Right cardiac atrium (tissue), 5 donors: Measurements from ENCODE around the gene HK1. TPM values are rescaled to one million over a fixed set of nuclear protein-coding genes. Genes with fewer than 3 reads are reported as not detected.
"Not testable (repeated sequence)": the region's sequence is repeated elsewhere in the genome, so short reads cannot be mapped to it uniquely, and the experiment has no call there.

Experiments used
- ATAC-seq, 2 donors: fragments of 200-7000 bp; cut with Tn5 transposase; one replicate each; pipeline versions ENCODE4 v1.8.0 to v1.9.1; 2020; ENCODE audit warnings: moderate library complexity in 2 of 2, mild to moderate bottlenecking in 1 of 2
- DNase-seq, 3 donors: peaks; one replicate each; pipeline ENCODE4 v3.0.0-alpha.2; 2020
- H3K27ac ChIP-seq: one replicate; pipeline ENCODE4 v1.5.1; 2013; ENCODE audit warnings: mild to moderate bottlenecking, low read length, control low read depth, moderate library complexity
- H3K27me3 ChIP-seq: one replicate; pipeline ENCODE4 v1.6.1; 2013; ENCODE audit not compliant: control insufficient read depth, insufficient read depth
- H3K4me1 ChIP-seq: one replicate; pipeline ENCODE4 v1.6.1; 2013; ENCODE audit warnings: low read length; ENCODE audit not compliant: control insufficient read depth, insufficient read depth
- H3K4me3 ChIP-seq: one replicate; pipeline ENCODE4 v1.5.1; 2013; ENCODE audit warnings: low read length, control low read depth
- H3K9me3 ChIP-seq: one replicate; pipeline ENCODE4 v1.6.1; 2013; ENCODE audit warnings: low read length; ENCODE audit not compliant: control insufficient read depth
- WGBS: extraction: QIAGEN DNeasy Blood & Tissue Kit; methylation state at CpG from one replicate; pipeline ENCODE4 v1.1.7; 2013; 5-methylcytosine and 5-hydroxymethylcytosine counted together
- intact Hi-C, 4 donors: fragments of 100-400 bp; cut with DNase I; formaldehyde crosslinking; loops; one replicate each; pipeline versions ENCODE4 v1.11.0 to v1.14.0; 2022 to 2023
- polyA plus RNA-seq: library from polyadenylated mRNA; stranded (reverse); fragments of 200-250 nt; gene quantifications from one replicate; pipeline ENCODE4 v1.2.3, GENCODE V29; 2013
- total RNA-seq, 4 donors: library from RNA; stranded (reverse); fragmentation: NEBNext Ultra II Directional; extraction: Animal tissue kit (Norgen Biotek cat#: 25700); gene quantifications; one replicate each; pipeline ENCODE4 v1.2.1, GENCODE V29; 2021
- donor health status: healthy with polysubstance abuse.
- donor health status: DM: no; HTN: yes; CAD: no.
- donor health status: DM: no; HTN: no; CAD: no.
- donor health status: DM: no; HTN: yes; CAD: no; lungs with severe emphysema.
- donor health status: DM: yes; HTN: yes; CAD: no.

HK1 gene
- total and polyA plus RNA-seq, 5 donors, result 165 to 313 (median 278) TPM

DNA sequence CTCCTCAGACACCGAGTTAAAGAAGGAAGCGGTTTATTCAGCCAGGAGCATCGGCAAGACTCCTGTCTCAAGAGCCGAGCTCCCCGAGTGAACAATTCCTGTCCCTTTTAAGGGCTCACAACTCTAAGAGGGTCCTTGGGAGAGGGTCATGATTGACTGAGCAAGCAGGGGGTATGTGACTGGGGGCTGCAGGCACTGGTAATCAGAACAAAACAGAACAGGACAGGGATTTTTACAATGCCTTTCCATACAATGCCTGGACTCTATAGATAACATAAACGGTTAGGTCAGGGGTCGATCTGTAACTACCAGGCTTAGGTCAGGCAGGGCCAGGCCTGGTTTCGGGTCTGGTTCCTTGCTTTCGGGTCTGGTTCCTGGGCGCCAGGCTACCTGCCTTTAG lies 30.0 kb downstream of the HK1 start:
- DNase-seq, H3K27ac ChIP-seq, ATAC-seq, H3K9me3 ChIP-seq, H3K4me1 ChIP-seq, H3K4me3 ChIP-seq, H3K27me3 ChIP-seq, intact Hi-C loops: not testable (repeated sequence)
- 95% methylated on average over 10 of the region's 10 CpGs for WGBS

DNA sequence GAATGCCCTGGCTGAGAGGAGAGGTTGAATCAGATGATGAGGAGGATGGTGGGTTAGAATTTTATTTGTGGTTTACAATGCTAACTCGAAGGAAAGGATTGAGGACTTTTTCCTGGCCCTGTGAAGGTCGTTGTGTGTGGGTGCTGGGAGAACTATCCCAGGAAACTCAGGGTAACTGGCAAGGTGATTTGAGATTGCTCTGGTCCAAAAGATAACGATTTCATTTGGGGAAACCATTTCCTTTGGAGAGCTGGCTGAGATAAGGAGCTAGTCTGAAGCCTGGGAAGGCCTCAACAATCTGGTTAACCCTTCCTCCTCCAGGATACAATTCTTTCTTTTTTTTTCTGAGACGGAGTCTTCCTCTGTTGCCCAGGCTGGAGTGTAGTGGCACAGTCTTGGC lies 33.0 kb downstream of the HK1 start:
- no peaks in the 10 kb centered on the region for H3K9me3 ChIP-seq
- DNase-seq (no peak), ATAC-seq (no peak)
- no peak overlapping the region for H3K4me3 ChIP-seq
- 22% methylated on average over 4 of the region's 4 CpGs for WGBS
- H3K27ac ChIP-seq, result no peak overlapping the region
- no peaks in the 10 kb centered on the region for H3K27me3 ChIP-seq
- intact Hi-C loops, result loop anchor here in 1 of 4 donors (10.0 kb wide), 1 partner anchor 47 kb away; no protein-coding TSS in a partner anchor
- H3K4me1 ChIP-seq, result peaks cover 10% of the 10 kb centered on the region

DNA sequence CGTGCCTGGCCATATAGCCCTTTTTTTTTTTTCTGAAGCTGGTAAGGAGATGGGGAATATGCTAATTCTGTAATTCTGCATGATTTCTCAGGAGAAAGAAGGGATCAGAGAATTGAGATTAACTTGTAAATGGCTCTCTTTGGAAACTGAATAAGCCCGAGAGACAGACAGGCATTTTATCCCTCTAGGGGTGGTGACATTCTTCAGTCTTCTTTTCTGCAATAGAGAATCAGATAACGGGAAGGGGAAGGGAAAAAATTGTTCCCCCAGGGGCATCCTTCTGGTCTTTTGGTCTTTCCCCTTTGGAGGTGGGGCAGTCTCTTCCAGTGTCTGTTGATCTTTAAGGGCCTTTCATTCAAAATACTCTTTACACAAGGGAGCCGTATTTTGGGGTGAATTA lies 34.2 kb downstream of the HK1 start:
- Histone ChIP-seq H3K9me3 (no peaks in the 10 kb centered on the region), H3K27me3 (no peaks in the 10 kb centered on the region), H3K27ac (no peak overlapping the region), H3K4me1 (peaks cover 10% of the 10 kb centered on the region), H3K4me3 (no peak overlapping the region)
- no peak for DNase-seq
- WGBS, result 77% methylated on average over 4 of the region's 4 CpGs
- intact Hi-C loops, result loop anchor here in 1 of 4 donors (10.0 kb wide), 1 partner anchor 48 kb away; no protein-coding TSS in a partner anchor
- ATAC-seq, result no peak

DNA sequence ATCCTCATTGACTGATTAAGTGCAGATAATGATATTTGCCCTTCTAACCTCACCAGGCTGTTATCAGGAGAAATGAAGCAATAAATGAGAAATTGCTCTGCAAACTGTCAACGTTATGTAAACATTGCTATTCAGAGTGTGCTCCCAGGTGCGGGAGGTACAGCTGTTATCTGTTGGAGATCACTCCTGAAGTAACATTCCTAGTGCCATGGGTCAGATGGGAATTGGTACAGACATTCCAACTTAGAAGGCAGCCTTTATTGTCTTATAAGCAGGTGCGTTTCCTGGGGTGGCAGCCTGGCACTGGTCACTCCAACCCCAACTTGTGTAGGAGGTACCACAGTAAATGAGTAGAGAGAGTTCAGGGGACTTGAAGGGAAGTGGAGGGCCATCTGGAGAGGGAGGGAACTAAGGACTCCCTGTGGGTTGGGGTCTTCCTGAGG lies 36.8 kb downstream of the HK1 start:
- WGBS, result 93% methylated on average over 3 of the region's 3 CpGs
- ATAC-seq, result no peak
- Histone ChIP-seq H3K4me1 (peaks cover 15% of the 10 kb centered on the region), H3K27me3 (no peaks in the 10 kb centered on the region), H3K4me3 (no peak overlapping the region), H3K9me3 (no peaks in the 10 kb centered on the region), H3K27ac (no peak overlapping the region)
- no peak for DNase-seq
- intact Hi-C loops, result loop anchor here in 2 of 4 donors (5.0 to 10.0 kb wide), 3 partner anchors 50 to 77 kb away; no protein-coding TSS in a partner anchor

DNA sequence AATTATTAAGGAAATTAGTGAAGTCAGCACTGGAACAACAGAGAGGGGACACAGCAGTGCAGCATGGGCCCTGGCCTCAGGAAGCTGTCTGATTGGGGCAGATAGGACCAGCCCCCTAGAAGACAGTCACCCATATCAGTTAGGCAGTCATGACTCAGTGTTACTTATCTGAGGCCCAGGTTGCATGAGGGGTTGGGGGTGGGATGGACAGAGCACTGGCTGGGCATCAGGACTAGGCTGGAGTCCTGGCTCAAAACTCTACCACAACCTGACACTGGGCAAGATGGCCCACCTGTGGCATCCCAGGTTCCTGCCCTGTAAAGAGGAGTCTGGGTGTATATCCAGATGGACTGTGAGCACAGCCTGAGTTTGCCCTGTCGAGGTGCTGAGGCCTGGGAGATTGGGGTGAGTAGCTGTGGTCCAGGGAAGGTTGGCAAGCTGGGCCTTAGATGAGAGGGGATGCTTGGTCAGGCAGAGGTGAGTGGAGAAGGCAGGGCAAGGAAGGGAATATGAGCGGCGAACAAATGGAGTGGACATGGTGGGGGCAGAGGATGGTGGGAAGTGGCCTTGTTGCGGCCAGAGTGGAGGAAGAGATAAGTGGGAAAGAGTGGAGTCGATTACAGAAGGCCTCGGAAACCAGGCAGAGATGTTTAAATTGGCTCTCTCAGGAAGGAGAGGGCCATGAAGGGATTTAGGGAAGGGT lies 37.5 kb downstream of the HK1 start:
- no peak overlapping the region for H3K4me3 ChIP-seq
- intact Hi-C loops, result loop anchor here in 2 of 4 donors (5.0 to 10.0 kb wide), 3 partner anchors 51 to 77 kb away; no protein-coding TSS in a partner anchor
- no peak overlapping the region for H3K27ac ChIP-seq
- H3K27me3 ChIP-seq, result no peaks in the 10 kb centered on the region
- H3K9me3 ChIP-seq, result no peaks in the 10 kb centered on the region
- no peak for DNase-seq
- no peak for ATAC-seq
- H3K4me1 ChIP-seq, result peaks cover 20% of the 10 kb centered on the region
- 74% methylated on average over 6 of the region's 6 CpGs for WGBS

DNA sequence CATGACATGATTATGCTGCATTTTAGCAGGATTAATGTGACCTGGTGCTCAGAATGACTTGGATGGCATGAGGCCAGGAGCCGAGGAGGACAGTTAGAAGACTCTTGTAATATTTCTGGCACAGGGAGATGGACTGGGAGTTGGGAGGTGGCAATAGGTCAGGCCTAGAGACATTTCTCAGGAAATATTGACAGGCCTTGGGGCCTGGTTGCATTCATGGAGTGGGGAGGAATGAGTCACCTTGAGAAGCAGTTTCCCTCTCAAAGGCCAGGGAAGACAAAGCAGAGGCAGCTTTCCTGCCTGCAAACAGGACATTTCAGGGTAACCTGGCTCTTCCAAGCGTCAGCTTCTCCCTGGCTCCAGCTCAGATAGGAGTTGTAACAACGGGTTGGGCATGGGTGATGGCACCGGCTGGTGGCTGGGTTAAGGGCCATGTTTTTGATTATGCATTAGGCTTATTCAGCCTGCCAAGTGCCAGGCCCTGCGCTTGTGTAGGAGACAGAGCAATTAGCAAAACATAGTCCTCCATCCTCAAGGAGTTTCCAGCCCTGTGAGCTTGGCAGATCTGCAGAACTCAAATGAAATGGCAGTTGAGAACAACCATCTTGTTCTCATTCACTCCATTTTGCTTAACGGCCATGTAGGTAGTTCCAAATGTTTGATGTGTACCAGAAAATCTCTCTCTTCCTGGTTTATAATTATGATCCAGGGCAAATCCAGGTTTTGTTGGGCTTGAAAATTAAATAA lies 38.2 kb downstream of the HK1 start:
- Histone ChIP-seq H3K27me3 (no peaks in the 10 kb centered on the region), H3K27ac (peak overlapping the region; percentile 8), H3K9me3 (no peaks in the 10 kb centered on the region), H3K4me3 (no peak overlapping the region), H3K4me1 (peaks cover 21% of the 10 kb centered on the region)
- intact Hi-C loops, result loop anchor here in 2 of 4 donors (5.0 to 10.0 kb wide), 3 partner anchors 52 to 76 kb away; no protein-coding TSS in a partner anchor
- DNase-seq, result peak in 1 of 3 donors; percentile 46
- ATAC-seq, result no peak
- 62% methylated on average over 6 of the region's 6 CpGs for WGBS

DNA sequence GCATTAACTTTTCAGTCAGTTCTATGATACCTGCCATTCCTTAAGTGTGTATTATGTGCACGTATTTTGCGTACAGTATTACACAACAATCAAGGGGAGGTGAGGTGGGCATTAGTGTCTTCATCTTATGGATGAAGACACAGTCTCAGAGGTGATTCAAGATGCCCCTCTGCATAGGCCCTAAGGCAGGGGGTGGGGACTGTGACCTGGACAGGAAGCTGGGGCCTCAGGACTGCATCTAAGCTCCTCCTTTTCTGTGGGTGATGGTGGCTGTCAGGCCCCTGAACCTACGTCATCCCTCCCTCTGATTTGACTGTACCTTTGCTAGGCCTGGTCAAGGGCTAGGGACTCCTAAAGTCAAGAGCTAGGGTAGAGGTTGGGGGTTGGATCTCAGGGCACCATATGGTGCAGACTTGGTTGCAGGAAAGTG lies 38.9 kb downstream of the HK1 start:
- ATAC-seq (no peak), DNase-seq (no peak)
- Histone ChIP-seq H3K27me3 (no peaks in the 10 kb centered on the region), H3K27ac (no peak overlapping the region), H3K9me3 (no peaks in the 10 kb centered on the region), H3K4me1 (peaks cover 24% of the 10 kb centered on the region), H3K4me3 (no peak overlapping the region)
- WGBS, result 93% methylated on average over 3 of the region's 3 CpGs
- intact Hi-C loops, result loop anchor here in 2 of 4 donors (5.0 to 10.0 kb wide), 3 partner anchors 52 to 75 kb away; no protein-coding TSS in a partner anchor

DNA sequence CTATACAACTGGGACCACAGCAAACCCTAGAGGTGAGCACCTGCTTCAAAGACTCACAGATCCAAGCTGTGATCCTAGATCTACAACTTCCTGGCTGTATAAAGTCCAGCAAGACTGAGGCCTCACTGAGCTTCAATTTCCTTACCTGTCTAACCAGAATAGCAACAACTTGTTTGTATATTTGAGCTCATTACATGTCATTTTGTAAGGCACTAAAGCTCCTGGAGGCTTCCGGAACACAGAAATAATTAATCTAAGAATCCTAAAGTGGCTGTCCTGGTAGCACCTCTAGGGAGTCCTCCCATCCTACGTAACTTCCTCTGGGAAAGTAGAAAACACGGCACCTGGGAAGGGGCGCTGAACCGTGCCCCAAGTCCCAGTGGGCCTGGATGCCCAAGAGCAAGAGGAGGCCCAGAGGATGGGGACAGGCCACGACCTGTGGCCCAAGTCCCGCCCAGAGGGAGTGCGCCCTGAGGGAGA lies 39.4 kb downstream of the HK1 start:
- WGBS, result 41% methylated on average over 8 of the region's 8 CpGs
- Histone ChIP-seq H3K9me3 (no peaks in the 10 kb centered on the region), H3K27ac (peak overlapping the region; percentile 91), H3K4me1 (peaks cover 24% of the 10 kb centered on the region), H3K4me3 (peak overlapping the region; percentile 73), H3K27me3 (no peaks in the 10 kb centered on the region)
- intact Hi-C loops, result loop anchor here in 2 of 4 donors (5.0 to 10.0 kb wide), 3 partner anchors 53 to 75 kb away; no protein-coding TSS in a partner anchor
- DNase-seq, result no peak
- peak; percentile 2 to 11 for ATAC-seq

DNA sequence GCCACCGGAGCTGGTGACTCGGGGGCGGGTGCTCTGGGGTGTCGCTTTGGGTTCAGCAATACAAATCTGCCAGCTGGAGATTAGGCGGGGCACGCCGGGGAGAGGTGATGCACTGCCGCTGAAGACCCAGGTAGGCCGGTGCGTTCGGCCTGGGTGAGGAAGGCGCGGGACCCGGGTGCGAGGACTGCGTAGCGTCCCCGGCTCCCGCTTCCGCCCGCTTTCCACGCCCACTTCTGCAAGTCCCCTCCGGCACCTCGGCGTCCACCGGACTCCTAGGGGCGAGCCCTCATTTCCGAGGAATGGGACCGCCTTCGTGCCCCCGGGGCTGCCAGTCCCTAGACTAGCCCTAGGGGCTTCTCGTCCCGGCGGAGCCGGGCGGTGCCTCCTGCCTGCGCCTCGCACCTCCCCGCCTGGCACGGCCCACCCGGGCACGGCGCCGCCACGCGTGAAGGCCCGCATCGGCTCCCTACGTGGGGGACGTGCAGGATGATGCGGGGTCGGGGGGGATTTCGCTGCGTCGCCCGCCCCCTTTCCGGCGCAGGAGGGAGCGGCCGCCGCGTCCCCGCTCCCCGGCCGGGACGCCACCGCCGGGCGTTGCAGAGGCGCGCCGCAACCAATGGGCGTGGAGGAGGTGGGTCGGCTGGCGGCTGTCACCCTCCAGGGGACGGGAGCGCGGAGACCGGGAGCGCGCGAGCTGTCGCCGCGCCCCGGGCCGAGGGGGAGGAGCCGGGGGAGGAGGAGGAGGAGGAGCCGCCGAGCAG lies 40.0 kb downstream of the HK1 start:
- DNase-seq (peak; percentile 94 to 97 (median 97)), ATAC-seq (peak; percentile 95 to 96)
- intact Hi-C loops, result loop anchor here in 2 of 4 donors (5.0 to 10.0 kb wide), 3 partner anchors 53 to 74 kb away; no protein-coding TSS in a partner anchor
- Histone ChIP-seq H3K9me3 (no peaks in the 10 kb centered on the region), H3K27ac (peak overlapping the region; percentile 91), H3K4me1 (peaks cover 24% of the 10 kb centered on the region), H3K4me3 (peak overlapping the region; percentile 73), H3K27me3 (no peaks in the 10 kb centered on the region)
- 1% methylated on average over 89 of the region's 90 CpGs for WGBS
